GM18502 (cell line): ENCODE data around the gene USP53.
A peak's percentile ranks its signal among the peaks of the same experiment; 100 is the strongest.
"Not testable (repeated sequence)": the region's sequence is repeated elsewhere in the genome, so short reads cannot be mapped to it uniquely, and the experiment has no call there.

Source experiments
- ATAC-seq: cut with Tn5 transposase; IDR thresholded peaks from one replicate; pipeline ENCODE4 v1.9.1; 2021; ENCODE audit warnings: mild to moderate bottlenecking; ENCODE audit not compliant: unreplicated experiment, poor library complexity

The USP53 gene

GRCh38 chr4:119264743-119265142 is 52.2 kb downstream of the USP53 start:
- no peak for ATAC-seq

GRCh38 chr4:119266153-119266552 is 53.6 kb downstream of the USP53 start:
- no peak for ATAC-seq

GRCh38 chr4:119268466-119268865 is 56.0 kb downstream of the USP53 start:
- no peak for ATAC-seq

- no peak for ATAC-seq
These were observed 59.0 kb downstream of the USP53 start for GRCh38 chr4:119271361-119272085.

- ATAC-seq, result not testable (repeated sequence)
These were observed 67.0 kb downstream of the USP53 start for GRCh38 chr4:119279541-119279940.

- not testable (repeated sequence) for ATAC-seq
These were observed 67.4 kb downstream of the USP53 start for GRCh38 chr4:119279945-119280344.

- ATAC-seq, result no peak
These were observed 68.9 kb downstream of the USP53 start for GRCh38 chr4:119281393-119281792.

GRCh38 chr4:119284876-119285780 is 72.6 kb downstream of the USP53 start:
- peak; percentile 69 for ATAC-seq

- ATAC-seq, result no peak
These were observed 74.0 kb downstream of the USP53 start for GRCh38 chr4:119286377-119287002.

GRCh38 chr4:119289313-119289712 is 76.8 kb downstream of the USP53 start:
- ATAC-seq, result no peak

- ATAC-seq, result no peak
These were observed 78.1 kb downstream of the USP53 start for GRCh38 chr4:119290598-119290997.

- no peak for ATAC-seq
These were observed 83.8 kb downstream of the USP53 start for GRCh38 chr4:119296356-119296755.

- ATAC-seq, result no peak
These were observed 85.3 kb downstream of the USP53 start for GRCh38 chr4:119297795-119298194.

- no peak for ATAC-seq
These were observed 86.8 kb downstream of the USP53 start for GRCh38 chr4:119299260-119299671.

GRCh38 chr4:119299741-119300100 is 87.2 kb downstream of the USP53 start:
- ATAC-seq, result peak; percentile 60

- ATAC-seq, result peak; percentile 96
These were observed 87.8 kb downstream of the USP53 start for GRCh38 chr4:119300101-119300978.

GRCh38 chr4:119302073-119302832 is 89.7 kb downstream of the USP53 start:
- no peak for ATAC-seq

GRCh38 chr4:119303587-119304305 is 91.2 kb downstream of the USP53 start:
- no peak for ATAC-seq

- no peak for ATAC-seq
These were observed 91.9 kb downstream of the USP53 start for GRCh38 chr4:119304431-119304830.
